Progenitor cell of endocrine pancreas (in vitro differentiated cells): Measurements from ENCODE around the gene MYO7A. TPM values are rescaled to one million over a fixed set of nuclear protein-coding genes. Genes with fewer than 3 reads are reported as not detected.

Source experiments
- DNase-seq: peaks from one replicate; pipeline ENCODE4 v3.0.0; 2021; ENCODE audit warnings: low spot score; ENCODE audit not compliant: unreplicated experiment
- H3K27ac Mint-ChIP-seq: 2 replicates; pipeline ENCODE4 v1.8.0; 2021; ENCODE audit warnings: mild to moderate bottlenecking, moderate library complexity, mixed read lengths
- H3K27me3 Mint-ChIP-seq: 2 replicates; pipeline ENCODE4 v1.8.0; 2021; ENCODE audit warnings: mixed read lengths
- H3K36me3 Mint-ChIP-seq: 2 replicates; pipeline ENCODE4 v1.8.0; 2022; ENCODE audit warnings: mixed read lengths; ENCODE audit not compliant: insufficient read depth
- H3K4me1 Mint-ChIP-seq: 2 replicates; pipeline ENCODE4 v1.8.0; 2021; ENCODE audit warnings: low read depth, mixed read lengths
- H3K4me3 Mint-ChIP-seq: 2 replicates; pipeline ENCODE4 v1.8.0; 2021; ENCODE audit warnings: low read depth, mild to moderate bottlenecking, moderate library complexity, mixed read lengths
- H3K9me3 Mint-ChIP-seq: 2 replicates; pipeline ENCODE4 v1.8.0; 2021; ENCODE audit warnings: low read depth, mixed read lengths
- CTCF ChIP-seq: fragments of 200-600 bp; sonication (generic); IDR thresholded peaks from one replicate; pipeline ENCODE4 v1.5.0; 2021; ENCODE audit warnings: antibody characterized with exemption, mild to moderate bottlenecking; ENCODE audit not compliant: unreplicated experiment
- total RNA-seq: library from RNA; stranded (reverse); gene quantifications from 2 replicates; pipeline ENCODE4 v1.2.1, GENCODE V29; 2021

Gene MYO7A
- total RNA-seq, 1 donor from 2014 or later, result 5.7 TPM

- no peak overlapping the region for H3K27ac Mint-ChIP-seq
- H3K4me1 Mint-ChIP-seq, result peaks cover 13% of the 10 kb centered on the region
- no peaks in the 10 kb centered on the region for H3K9me3 Mint-ChIP-seq
- H3K36me3 Mint-ChIP-seq, result no peaks in the 10 kb centered on the region
- no peak overlapping the region for H3K4me3 Mint-ChIP-seq
- peaks cover 3% of the 10 kb centered on the region for H3K27me3 Mint-ChIP-seq
- TF ChIP-seq CTCF, result no peak
- DNase-seq, result no peak
Observed at GRCh38 chr11:77167111-77167626, 39.1 kb downstream of the MYO7A start.

- no peak for DNase-seq
- H3K27ac Mint-ChIP-seq, result no peak overlapping the region
Observed at GRCh38 chr11:77167791-77168190, 39.7 kb downstream of the MYO7A start.

GRCh38 chr11:77170107-77170506 is 42.1 kb downstream of the MYO7A start:
- peaks cover 3% of the 10 kb centered on the region for H3K27me3 Mint-ChIP-seq
- H3K4me1 Mint-ChIP-seq, result peaks cover 25% of the 10 kb centered on the region
- no peak overlapping the region for H3K4me3 Mint-ChIP-seq
- H3K36me3 Mint-ChIP-seq, result no peaks in the 10 kb centered on the region
- no peak for DNase-seq
- TF ChIP-seq CTCF, result no peak
- H3K27ac Mint-ChIP-seq, result peak overlapping the region; percentile 62
- no peaks in the 10 kb centered on the region for H3K9me3 Mint-ChIP-seq

More at GRCh38 chr11:77167791-77168190, 39.7 kb downstream of the MYO7A start:
- H3K4me1 Mint-ChIP-seq, result peaks cover 14% of the 10 kb centered on the region
- no peak for TF ChIP-seq CTCF
- no peaks in the 10 kb centered on the region for H3K36me3 Mint-ChIP-seq
- H3K4me3 Mint-ChIP-seq, result no peak overlapping the region
- H3K27me3 Mint-ChIP-seq, result peaks cover 3% of the 10 kb centered on the region
- H3K9me3 Mint-ChIP-seq, result no peaks in the 10 kb centered on the region

- Mint-ChIP-seq H3K4me3 (no peak overlapping the region), H3K36me3 (no peaks in the 10 kb centered on the region), H3K27ac (no peak overlapping the region), H3K9me3 (no peaks in the 10 kb centered on the region), H3K27me3 (peaks cover 3% of the 10 kb centered on the region), H3K4me1 (peaks cover 25% of the 10 kb centered on the region)
- no peak for TF ChIP-seq CTCF
- DNase-seq, result no peak
Observed at GRCh38 chr11:77171254-77171653, 43.2 kb downstream of the MYO7A start.

- no peak overlapping the region for H3K4me3 Mint-ChIP-seq
- peaks cover 3% of the 10 kb centered on the region for H3K27me3 Mint-ChIP-seq
- peak; percentile 37 for DNase-seq
- H3K9me3 Mint-ChIP-seq, result no peaks in the 10 kb centered on the region
- peaks cover 25% of the 10 kb centered on the region for H3K4me1 Mint-ChIP-seq
- no peaks in the 10 kb centered on the region for H3K36me3 Mint-ChIP-seq
- no peak for TF ChIP-seq CTCF
- no peak overlapping the region for H3K27ac Mint-ChIP-seq
Observed at GRCh38 chr11:77171885-77172665, 44.0 kb downstream of the MYO7A start.
